Coronary artery (tissue), 2 donors: ENCODE data around the gene KRTAP9-1.

Source experiments
- DNase-seq: peaks from one replicate; pipeline ENCODE4 v3.0.0-alpha.2; 2017; ENCODE audit warnings: low spot score
- H3K27ac ChIP-seq, 2 donors: fragments of 200-600 bp; sonication (generic); one replicate each; pipeline ENCODE4 v1.5.1; 2016 to 2019
- H3K4me3 ChIP-seq: fragments of 200-600 bp; sonication (generic); 2 replicates; pipeline ENCODE4 v1.5.1; 2016; ENCODE audit warnings: mild to moderate bottlenecking, moderate library complexity
- TF ChIP-seq, protein P1 (sequence below): fragments of 200-600 bp; sonication (generic); IDR thresholded peaks from one replicate; pipeline ENCODE4 v1.5.1; 2019; ENCODE audit warnings: antibody characterized with exemption

KRTAP9-1 gene

DNA sequence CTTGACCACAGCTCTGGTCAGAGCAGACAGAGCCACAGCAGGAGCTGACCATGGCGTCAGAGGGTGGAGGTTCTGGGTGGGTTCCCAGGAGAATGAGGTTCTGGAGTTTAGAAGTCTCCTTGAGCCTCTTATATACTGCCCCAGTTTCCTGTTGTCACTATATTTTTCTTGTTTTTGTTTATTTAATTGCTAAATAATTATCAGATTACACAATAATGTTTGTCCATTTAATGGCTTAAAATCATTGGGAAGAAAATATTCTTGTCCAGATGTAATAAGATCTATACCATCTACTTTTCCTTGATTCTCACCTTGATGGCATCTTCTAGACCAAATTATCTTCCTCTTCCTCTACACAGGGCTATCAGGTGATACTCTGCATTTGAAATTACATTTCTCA, 21.6 kb upstream of the KRTAP9-1 start, which contains the start of gene KRTAP4-3:
TSS of gene KRTAP4-3 (minus strand) at position 101 of the 400 bp plus-strand sequence. CDS start at position 52, 49 bp downstream.
- H3K27ac ChIP-seq = no peak within 1 kb of the TSS
- H3K4me3 ChIP-seq = no peak within 1 kb of the TSS
- no peak for DNase-seq
- TF ChIP-seq, protein P1, sequence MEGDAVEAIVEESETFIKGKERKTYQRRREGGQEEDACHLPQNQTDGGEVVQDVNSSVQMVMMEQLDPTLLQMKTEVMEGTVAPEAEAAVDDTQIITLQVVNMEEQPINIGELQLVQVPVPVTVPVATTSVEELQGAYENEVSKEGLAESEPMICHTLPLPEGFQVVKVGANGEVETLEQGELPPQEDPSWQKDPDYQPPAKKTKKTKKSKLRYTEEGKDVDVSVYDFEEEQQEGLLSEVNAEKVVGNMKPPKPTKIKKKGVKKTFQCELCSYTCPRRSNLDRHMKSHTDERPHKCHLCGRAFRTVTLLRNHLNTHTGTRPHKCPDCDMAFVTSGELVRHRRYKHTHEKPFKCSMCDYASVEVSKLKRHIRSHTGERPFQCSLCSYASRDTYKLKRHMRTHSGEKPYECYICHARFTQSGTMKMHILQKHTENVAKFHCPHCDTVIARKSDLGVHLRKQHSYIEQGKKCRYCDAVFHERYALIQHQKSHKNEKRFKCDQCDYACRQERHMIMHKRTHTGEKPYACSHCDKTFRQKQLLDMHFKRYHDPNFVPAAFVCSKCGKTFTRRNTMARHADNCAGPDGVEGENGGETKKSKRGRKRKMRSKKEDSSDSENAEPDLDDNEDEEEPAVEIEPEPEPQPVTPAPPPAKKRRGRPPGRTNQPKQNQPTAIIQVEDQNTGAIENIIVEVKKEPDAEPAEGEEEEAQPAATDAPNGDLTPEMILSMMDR = no peak

DNA sequence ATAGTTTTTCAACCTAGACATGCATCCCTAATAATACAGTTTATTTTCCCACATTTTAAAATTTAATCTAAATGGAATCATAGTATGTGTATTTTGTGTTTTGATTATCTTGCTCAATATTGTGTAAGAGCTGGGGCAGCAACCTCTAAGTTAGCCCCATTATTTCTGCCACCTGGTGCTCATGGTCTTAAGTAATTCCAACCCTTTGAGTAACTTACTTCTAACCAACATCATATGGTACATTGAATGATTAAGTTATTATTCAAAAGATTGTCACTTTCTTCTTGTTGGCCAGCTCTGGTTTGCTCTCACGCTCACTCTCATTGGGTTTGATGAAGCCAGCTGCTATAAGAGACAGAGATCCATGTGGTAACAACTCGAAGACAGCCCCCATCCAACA, 17.8 kb upstream of the KRTAP9-1 start:
- TF ChIP-seq, protein P1 = no peak
- no peak for DNase-seq
- Histone ChIP-seq H3K27ac (no peak overlapping the region), H3K4me3 (no peak overlapping the region)

DNA sequence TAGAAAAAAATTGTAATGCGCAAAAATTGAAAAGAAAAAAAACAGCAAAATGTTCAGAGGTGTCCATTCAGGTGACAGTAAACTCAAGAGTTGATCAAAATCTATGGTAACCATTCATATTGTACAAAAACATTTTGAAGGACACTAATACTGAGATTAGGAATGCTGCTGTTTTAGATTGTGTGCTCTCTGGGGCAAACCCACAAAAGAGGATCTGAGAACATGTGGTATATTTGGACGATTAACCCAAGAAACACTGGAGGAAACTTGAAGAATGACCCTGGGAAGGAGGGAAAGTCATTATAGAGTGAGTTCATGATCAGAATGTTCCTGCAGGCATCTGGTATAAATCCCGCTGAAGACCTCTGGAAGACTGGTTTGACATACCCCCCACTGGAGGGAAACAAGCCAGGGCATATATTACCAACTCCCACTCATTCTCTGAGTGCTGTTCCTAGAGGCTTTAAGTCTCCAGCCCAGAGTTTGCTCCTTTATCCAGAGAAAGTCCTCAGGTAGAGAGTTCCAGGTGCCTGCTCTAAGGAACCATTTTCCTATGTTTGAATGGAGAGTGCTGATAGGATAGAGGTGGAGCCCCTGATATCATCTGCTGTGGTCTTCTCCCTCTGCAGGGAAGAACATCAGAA, 12.8 kb upstream of the KRTAP9-1 start:
- Histone ChIP-seq H3K27ac (no peak overlapping the region), H3K4me3 (no peak overlapping the region)
- TF ChIP-seq, protein P1 = no peak
- no peak for DNase-seq

DNA sequence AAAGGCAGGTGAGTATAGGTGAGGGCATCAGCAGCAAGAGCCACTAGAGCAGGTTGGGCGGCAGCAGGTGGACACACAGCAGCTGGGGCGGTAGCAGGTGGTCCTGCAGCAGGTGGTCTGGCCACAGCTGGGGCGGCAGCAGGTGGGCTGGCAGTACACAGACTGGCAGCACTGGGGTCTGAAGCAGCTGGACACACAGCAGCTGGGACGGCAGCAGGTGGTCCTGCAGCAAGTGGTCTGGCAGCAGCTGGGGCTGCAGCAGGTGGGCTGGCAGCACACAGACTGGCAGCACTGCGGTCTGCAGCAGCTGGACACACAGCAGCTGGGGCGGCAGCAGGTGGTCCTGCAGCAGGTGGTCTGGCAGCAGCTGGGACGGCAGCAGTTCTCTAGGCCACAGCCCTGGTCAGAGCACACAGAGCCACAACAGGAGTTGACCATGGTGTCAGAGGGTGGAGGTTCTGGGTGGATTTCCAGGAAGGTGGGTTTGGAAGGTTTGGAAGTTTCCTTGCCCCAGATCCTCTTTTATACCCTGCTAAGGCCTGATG, 11.9 kb upstream of the KRTAP9-1 start, which contains the start of gene KRTAP4-2:
TSS of gene KRTAP4-2 (minus strand) at position 495 of the 545 bp plus-strand sequence. CDS start at position 438, 57 bp downstream.
- H3K27ac ChIP-seq = no peak within 1 kb of the TSS
- H3K4me3 ChIP-seq = no peak within 1 kb of the TSS
- TF ChIP-seq, protein P1 = no peak
- no peak for DNase-seq

DNA sequence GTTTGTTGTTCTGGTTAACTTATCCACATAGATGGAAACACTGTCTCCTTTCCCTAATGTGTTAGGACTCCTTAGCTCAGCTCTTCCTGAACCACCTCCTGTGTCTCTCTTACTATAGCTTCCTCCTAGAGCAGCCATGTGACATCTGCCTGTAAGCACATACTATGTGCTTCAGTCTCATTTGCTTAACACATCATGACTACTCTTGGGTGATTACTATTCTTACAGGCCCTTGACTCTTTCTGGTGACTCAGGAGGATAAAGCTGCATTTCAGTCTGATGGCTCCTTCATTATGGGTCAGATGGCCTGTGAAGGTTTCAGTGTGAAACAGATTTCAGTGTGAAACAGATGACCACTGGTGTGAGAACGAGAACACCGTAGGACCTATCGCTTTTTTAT, 11.3 kb upstream of the KRTAP9-1 start:
- Histone ChIP-seq H3K4me3 (no peak overlapping the region), H3K27ac (no peak overlapping the region)
- DNase-seq = no peak
- TF ChIP-seq, protein P1 = no peak

DNA sequence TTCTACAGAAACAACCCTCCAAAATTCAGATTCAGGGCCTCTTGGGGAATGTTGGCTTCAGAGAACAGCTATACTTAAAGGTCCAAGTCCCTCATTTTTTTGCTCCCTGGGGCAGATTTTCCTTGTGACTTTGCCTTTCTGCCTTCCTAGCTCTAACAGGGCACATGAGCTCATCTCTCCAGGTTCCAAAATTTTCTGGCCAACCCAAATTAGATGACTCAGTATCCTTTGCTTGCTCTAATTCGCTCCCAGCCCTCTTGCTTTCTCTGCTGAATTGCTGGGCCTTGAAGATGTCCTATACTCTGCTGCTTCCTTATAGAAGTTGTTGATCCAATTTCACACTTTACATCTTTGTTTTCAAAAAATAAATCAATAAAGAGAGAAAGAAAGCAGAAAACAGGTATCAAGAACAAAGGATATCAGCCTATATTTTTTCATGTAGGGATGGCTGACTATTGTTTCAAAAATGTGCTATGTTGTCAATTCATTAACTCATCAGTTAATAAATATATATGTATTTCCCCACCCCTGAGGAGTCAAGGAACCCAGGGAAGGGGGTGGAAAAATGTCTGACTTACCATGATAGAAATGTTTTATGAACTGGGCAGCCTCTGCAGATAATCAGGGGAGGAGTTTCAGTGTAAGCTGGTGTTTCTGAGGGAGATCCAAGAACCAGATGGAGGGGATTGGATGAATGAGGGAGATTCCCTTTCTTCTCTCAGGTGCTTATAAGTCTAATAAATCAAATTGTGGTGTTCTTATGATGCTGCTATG, 10.7 kb upstream of the KRTAP9-1 start:
- Histone ChIP-seq H3K4me3 (no peak overlapping the region), H3K27ac (no peak overlapping the region)
- DNase-seq = no peak
- TF ChIP-seq, protein P1 = no peak
